Adrenal gland (tissue), 12 donors: ENCODE results near the gene LNPEP. TPM values are rescaled to one million over a fixed set of nuclear protein-coding genes. Genes with fewer than 3 reads are reported as not detected.

Experiments used
- DNase-seq, 7 donors: peaks; one replicate each; pipeline ENCODE4 v3.0.0-alpha.2; 2019 to 2020
- H3K27ac ChIP-seq, 5 donors: fragments of 200-600 bp; sonication (generic) in 4 of 5; 1 replicate in 3 of 5; 2 replicates in 2 of 5; pipeline versions ENCODE4 v1.5.1 to v1.8.0; 2016 to 2020; ENCODE audit warnings: mild to moderate bottlenecking in 1 of 5
- H3K27me3 ChIP-seq: fragments of 200-600 bp; 2 replicates; pipeline ENCODE4 v1.8.0; 2021
- H3K36me3 ChIP-seq, 2 donors: fragments of 200-600 bp; replicated peaks in 1 of 2; 1 replicate in 1 of 2; 2 replicates in 1 of 2; pipeline versions ENCODE4 v1.5.1 to v1.8.0; 2018 to 2022
- H3K4me1 ChIP-seq, 2 donors: fragments of 200-600 bp; replicated peaks in 1 of 2; 1 replicate in 1 of 2; 2 replicates in 1 of 2; pipeline versions ENCODE4 v1.5.1 to v1.8.0; 2018 to 2021
- H3K4me3 ChIP-seq, 4 donors: fragments of 200-600 bp; sonication (generic) in 3 of 4; one replicate each; pipeline ENCODE4 v1.5.1; 2016 to 2018
- H3K9me3 ChIP-seq, 3 donors: fragments of 200-600 bp; sonication (generic) in 1 of 3; replicated peaks in 1 of 3; 1 replicate in 2 of 3; 2 replicates in 1 of 3; pipeline versions ENCODE4 v1.5.1 to v1.8.0; 2016 to 2021
- CTCF ChIP-seq, 6 experiments: fragments of 450-650 bp in 4 of 6; fragments of 200-600 bp in 2 of 6; sonication (generic) in 1 of 6; IDR thresholded peaks; 1 replicate in 5 of 6; 2 replicates in 1 of 6; pipeline versions ENCODE4 v1.5.1 to v1.8.0; 2016 to 2021; ENCODE audit warnings: antibody characterized with exemption in 6 of 6, mild to moderate bottlenecking in 2 of 6, moderate library complexity in 1 of 6
- POLR2A ChIP-seq, 2 donors: fragments of 450-650 bp; IDR thresholded peaks; one replicate each; pipeline ENCODE4 v1.6.1; 2017; ENCODE audit warnings: antibody characterized with exemption in 2 of 2, mild to moderate bottlenecking in 2 of 2, moderate library complexity in 1 of 2
- WGBS, 4 donors: extraction: QIAGEN DNeasy Blood & Tissue Kit in 2 of 4; methylation state at CpG; one replicate each; pipeline versions ENCODE4 v1.1.5 to v1.1.7; 2013 to 2017; 5-methylcytosine and 5-hydroxymethylcytosine counted together
- intact Hi-C, 2 donors: fragments of 100-400 bp; cut with DNase I; formaldehyde crosslinking; loops; one replicate each; pipeline versions ENCODE4 v1.14.1 to v1.15.0; 2022 to 2023
- polyA plus RNA-seq, 3 donors: library from polyadenylated mRNA; stranded (reverse); fragments of 200-250 nt in 2 of 3; fragments of 350-450 nt in 1 of 3; fragmentation: Illumina TruSeq in 1 of 3; extraction: RNeasy Lipid Tissue Mini Kit (QIAGEN cat#74804) in 1 of 3; gene quantifications; one replicate each; pipeline ENCODE4 v1.2.3, GENCODE V29; 2013 to 2014
- total RNA-seq, 9 donors: library from RNA; depleted of rRNA in 4 of 9; stranded (reverse); fragments of >200 nt in 4 of 9; fragments of 120-200 nt in 1 of 9; fragmentation: NEBNext Ultra II Directional in 1 of 9; extraction: Animal tissue kit (Norgen Biotek cat#: 25700) in 1 of 9; gene quantifications; one replicate each; pipeline versions ENCODE4 v1.1.0 to v1.2.4, GENCODE V29; 2013 to 2023
- donor health status: healthy with polysubstance abuse.
- donor health status: Bipolar disorder and iron deficiency.
- donor health status: DM: yes; HTN: yes; CAD: no.
- donor health status: DM: no; HTN: no; CAD: no.
- donor health status: DM: no; HTN: no; CAD: no.
- donor health status: DM: yes; HTN: yes; CAD: no.

The LNPEP gene
- total and polyA plus RNA-seq, 12 donors = 2.3 to 35.4 (median 20.8) TPM

- Histone ChIP-seq H3K4me3 (no peak overlapping the region), H3K27me3 (no peaks in the 10 kb centered on the region), H3K36me3 (peaks cover 0 to 11% of the 10 kb centered on the region in 2 donors), H3K4me1 (peaks cover 0 to under 1% of the 10 kb centered on the region in 2 donors), H3K9me3 (no peaks in the 10 kb centered on the region), H3K27ac (no peak overlapping the region)
- intact Hi-C loops = no loop called here
- TF ChIP-seq CTCF (IDR thresholded peaks at IDR 0.05) (no peak), POLR2A (IDR thresholded peaks at IDR 0.05) (no peak)
- DNase-seq = no peak
- WGBS, 4 donors = 90 to 100% (median 95%) methylated on average over 2 of the region's 2 CpGs
Measured at GRCh38 chr5:97004423-97005060, 68.7 kb downstream of the LNPEP start.

- Histone ChIP-seq H3K4me3 (no peak overlapping the region), H3K4me1 (peaks cover 0 to 5% of the 10 kb centered on the region in 2 donors), H3K27ac (no peak overlapping the region), H3K36me3 (peaks cover 0 to 11% of the 10 kb centered on the region in 2 donors), H3K9me3 (no peaks in the 10 kb centered on the region), H3K27me3 (no peaks in the 10 kb centered on the region)
- WGBS, 4 donors = 70 to 79% (median 73%) methylated on average over 3 of the region's 3 CpGs
- intact Hi-C loops = no loop called here
- DNase-seq = no peak
- no peak for TF ChIP-seq POLR2A (IDR thresholded peaks at IDR 0.05)
- TF ChIP-seq CTCF (IDR thresholded peaks at IDR 0.05) = no peak
Measured at GRCh38 chr5:97006454-97007060, 70.7 kb downstream of the LNPEP start.

- Histone ChIP-seq H3K27me3 (no peaks in the 10 kb centered on the region), H3K9me3 (no peaks in the 10 kb centered on the region), H3K36me3 (peaks cover 0 to 14% of the 10 kb centered on the region in 2 donors), H3K27ac (no peak overlapping the region), H3K4me1 (peaks cover 0 to 5% of the 10 kb centered on the region in 2 donors), H3K4me3 (no peak overlapping the region)
- TF ChIP-seq CTCF (IDR thresholded peaks at IDR 0.05) = no peak
- no peak for TF ChIP-seq POLR2A (IDR thresholded peaks at IDR 0.05)
- intact Hi-C loops = no loop called here
- WGBS, 4 donors = 50 to 54% (median 53%) methylated on average over 3 of the region's 3 CpGs
- no peak for DNase-seq
Measured at GRCh38 chr5:97009212-97009898, 73.5 kb downstream of the LNPEP start.

GRCh38 chr5:97009921-97010320, 74.0 kb downstream of the LNPEP start:
- Histone ChIP-seq H3K36me3 (peaks cover 0 to 14% of the 10 kb centered on the region in 2 donors), H3K9me3 (no peaks in the 10 kb centered on the region), H3K27ac (no peak overlapping the region), H3K4me3 (no peak overlapping the region), H3K4me1 (peaks cover 0 to 5% of the 10 kb centered on the region in 2 donors), H3K27me3 (no peaks in the 10 kb centered on the region)
- DNase-seq = no peak
- intact Hi-C loops = no loop called here
- TF ChIP-seq CTCF (IDR thresholded peaks at IDR 0.05) = no peak
- TF ChIP-seq POLR2A (IDR thresholded peaks at IDR 0.05) = no peak
- WGBS, 4 donors = 89 to 96% (median 94%) methylated on average over 1 of the region's 1 CpG
